HL-60/S4 (cell line): Measurements from ENCODE around the gene TSHZ2.
"Not testable (repeated sequence)": the region's sequence is repeated elsewhere in the genome, so short reads cannot be mapped to it uniquely, and the experiment has no call there.

Experiments used
- in situ Hi-C: fragments of 300-500 bp; cut with MboI; formaldehyde crosslinking; loops from 2 replicates; pipeline ENCODE4 v1.14.3; 2022; ENCODE audit warnings: low sequenced_read_pairs

TSHZ2 gene

DNA sequence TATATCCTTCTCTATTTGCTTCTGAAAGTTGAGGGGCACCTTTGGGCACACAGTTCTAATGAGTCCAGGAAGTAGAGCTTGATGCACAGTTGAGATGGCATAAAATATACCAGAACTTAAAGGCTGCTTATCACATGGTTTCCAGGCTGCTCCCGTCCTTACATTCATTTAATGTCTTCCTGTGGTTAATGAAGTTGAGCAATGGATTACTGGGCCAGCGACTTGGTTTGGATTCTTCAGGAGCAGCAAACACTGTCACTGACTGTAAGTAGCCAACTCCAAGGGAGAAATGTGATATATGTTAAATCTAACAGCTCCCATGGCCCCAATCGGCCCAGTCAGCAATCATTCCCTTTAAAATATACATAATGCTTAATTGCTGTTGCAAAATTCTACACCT is 9.0 kb upstream of the TSHZ2 start:
- in situ Hi-C loops, result no loop called here

DNA sequence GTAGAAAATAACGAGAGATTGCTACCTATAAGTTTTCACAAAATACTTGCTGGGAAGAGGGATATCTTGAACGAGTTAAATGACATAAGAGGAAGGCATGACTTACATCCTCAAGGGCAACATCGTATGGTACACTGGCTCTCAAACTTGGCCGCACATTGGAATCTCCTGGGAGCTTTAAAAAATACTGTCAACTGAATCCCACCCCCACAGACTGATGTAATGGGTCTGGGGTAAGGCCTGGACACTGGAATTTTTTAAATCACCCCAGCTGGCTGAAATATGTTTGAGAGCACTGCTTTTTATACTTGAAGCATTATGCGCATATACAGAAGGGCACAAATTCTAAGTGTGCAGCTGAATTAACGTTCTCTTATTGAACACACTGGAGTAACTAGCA is 8.0 kb upstream of the TSHZ2 start:
- in situ Hi-C loops, result no loop called here

DNA sequence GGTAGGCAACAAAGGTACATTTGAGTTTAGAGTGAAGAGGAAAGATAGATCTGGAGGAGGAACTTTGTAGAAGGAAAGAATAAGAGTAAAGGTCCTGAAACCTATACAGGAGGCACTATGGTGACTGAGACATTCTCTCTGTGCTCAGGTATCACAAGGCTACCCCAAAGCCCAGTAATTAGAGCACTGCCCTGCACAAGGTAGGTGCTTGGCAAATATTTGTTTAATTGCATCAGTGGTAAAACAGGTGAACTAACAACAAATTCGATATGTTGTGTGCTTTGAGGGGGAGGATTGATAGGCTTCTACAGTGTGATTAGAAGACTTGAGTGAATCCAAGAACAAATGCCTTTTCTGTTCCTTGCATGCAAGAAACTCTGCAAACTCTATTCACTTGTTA is 6.8 kb upstream of the TSHZ2 start:
- in situ Hi-C loops, result no loop called here

DNA sequence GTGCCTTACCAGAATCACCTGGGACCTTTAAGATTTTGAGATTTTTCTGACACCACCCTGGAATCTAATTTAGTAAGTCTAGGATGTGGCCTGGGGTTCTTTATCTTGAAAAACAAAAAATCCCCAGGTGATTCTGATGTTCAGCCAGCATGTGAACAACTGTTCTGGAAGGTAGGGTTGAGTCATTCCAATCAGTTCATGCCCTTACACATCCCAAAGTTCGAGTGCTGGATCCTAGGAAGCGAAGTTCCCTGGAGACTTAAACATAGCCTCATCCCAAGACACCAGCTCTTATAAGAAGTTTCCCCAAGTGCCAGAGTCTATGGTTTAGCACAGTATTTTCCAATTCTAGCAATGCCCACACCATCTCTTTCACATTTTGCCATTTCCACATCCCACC is 6.3 kb upstream of the TSHZ2 start:
- in situ Hi-C loops, result no loop called here

DNA sequence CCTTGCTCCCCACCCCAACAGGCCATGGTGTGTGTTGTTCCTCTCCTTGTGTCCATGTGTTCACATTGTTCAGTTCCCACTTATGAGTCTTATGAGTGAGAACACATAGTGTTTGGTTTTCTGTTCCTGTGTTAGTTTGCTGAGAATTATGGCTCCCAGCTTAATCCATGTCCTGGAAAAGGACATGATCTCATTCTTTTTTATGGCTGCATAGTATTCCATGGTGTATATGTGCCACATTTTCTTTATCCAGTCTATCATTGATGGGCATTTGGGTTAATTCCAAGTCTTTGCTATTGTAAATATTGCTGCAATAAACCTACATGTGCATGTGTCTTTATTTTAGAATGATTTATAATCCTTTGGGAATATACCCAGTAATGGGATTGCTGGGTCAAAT is 5.6 kb upstream of the TSHZ2 start:
- in situ Hi-C loops, result not testable (repeated sequence)

DNA sequence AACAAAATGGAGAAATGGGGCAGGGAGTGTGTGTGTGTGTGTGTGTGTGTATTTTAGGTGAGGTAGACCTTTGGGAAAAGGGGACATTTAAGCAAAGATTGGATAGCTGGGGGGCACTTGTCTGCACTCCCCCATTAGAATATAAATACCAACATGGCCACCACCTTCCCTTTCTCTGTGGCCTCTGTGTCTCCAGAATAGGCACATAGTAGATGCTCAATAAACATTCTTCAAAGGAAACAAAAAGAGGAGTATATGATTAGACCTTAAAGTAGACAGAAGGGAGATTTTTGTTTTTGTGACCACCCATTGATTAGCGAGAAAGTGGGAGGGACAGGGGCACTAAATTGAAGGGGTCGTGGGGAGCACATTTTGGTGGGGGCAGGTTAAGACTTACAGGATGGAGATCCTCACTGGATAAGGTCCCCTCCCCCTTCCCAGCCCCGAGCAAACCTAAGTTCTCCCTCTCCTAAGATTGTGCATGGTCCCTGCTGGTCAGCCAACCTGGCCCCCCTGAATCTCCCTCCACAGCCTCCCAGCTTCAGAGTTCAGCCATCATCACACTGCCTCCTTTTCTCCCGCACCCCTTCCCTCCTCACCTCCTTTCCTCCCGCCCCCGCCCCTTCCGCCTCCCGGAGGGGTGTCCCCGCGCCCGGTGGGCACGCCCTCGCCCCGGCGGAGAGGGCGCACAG is 514 bp upstream of the TSHZ2 start:
- in situ Hi-C loops, result no loop called here

DNA sequence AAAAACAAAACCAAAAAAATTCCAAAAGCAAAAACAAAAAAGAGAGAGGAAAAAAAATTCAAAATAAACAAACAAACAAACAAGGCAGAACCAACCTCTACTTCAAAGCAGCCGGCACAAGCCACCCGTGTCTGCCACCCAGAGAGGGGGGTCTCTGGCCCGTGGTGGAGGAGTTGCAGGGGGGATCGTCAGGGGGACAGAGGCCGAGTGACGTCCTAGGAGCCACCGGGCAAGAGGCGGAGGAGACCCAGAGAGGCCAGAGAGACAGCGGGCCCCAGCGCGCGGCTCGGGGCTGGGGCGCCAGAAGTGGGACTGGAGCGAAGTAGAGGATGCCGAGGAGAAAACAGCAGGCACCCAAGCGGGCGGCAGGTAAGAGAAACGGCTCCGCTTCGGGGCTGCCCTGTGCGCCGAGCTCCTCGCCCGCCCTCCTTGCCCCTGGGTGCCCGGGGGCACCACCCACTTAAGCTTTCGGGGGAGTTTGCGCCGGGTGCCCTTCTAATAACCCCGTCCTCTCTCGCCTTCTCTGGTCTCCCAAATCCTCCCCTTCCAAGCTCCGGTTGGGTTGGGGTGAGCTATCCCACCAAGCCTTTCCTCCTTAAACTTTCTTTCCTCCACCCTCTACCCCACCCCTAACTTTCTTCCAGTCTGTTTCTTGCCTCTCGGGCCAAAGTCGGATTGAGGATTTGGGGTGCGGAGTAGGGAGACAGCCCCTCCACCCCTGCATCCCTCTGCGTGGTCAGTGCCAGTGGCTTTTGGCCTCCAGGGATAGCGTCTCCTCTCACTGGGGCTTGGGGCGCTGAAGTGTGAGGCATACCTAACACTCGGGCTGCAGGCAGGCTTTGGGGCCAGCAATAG is 1.0 kb downstream of the TSHZ2 start:
- in situ Hi-C loops, result no loop called here

DNA sequence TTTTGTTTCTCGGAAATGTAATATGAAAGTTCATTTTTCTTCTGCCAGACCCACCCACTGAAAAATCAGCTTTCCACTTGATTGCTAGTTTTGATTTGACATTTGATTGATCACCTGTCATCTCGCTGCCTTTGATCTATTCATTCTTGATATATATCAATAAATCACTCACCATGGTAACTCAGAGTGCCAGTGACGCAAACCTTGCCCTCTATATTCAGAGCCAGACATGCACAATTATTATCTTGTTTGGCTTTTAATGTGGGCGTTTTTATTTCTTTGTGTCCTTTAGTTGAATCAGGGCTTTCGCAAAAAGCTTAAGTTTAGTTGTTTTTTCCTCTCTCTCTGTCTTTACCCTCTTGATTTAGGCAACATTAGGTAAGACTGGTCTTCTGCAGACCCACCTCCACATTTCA is 2.0 kb downstream of the TSHZ2 start:
- in situ Hi-C loops, result no loop called here

DNA sequence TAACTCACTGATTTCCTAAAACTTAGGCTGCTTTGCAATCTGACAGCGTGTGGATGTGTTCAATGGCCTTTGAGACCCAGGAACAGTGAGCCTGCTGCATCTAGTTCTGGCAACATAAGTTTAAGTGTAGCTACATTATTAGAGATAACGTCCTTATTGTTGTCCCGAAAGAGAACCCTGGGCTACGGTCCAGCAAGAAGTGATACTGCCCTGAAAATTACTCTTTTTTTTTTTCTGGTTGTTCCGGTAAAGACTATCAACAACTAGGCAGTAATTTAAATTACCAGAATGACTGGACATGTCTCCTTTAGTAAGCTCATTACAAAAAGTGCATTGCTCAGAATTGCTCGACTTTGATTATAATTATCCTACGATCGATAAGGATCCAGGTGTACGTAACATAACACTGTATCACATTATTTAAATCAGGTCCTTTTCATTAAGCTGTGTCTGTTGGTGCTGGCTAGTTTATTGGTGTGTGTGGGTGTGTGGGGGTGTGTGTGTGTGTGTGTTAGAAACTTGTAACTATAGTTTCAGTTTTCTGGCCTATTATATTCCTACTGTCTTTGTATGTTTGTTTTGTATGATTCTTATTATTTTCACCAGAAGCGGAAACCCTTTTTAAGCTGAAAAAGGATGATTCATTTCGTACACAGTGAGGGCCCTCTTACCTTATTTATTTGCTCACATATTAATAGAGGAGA is 3.0 kb downstream of the TSHZ2 start:
- in situ Hi-C loops, result no loop called here

DNA sequence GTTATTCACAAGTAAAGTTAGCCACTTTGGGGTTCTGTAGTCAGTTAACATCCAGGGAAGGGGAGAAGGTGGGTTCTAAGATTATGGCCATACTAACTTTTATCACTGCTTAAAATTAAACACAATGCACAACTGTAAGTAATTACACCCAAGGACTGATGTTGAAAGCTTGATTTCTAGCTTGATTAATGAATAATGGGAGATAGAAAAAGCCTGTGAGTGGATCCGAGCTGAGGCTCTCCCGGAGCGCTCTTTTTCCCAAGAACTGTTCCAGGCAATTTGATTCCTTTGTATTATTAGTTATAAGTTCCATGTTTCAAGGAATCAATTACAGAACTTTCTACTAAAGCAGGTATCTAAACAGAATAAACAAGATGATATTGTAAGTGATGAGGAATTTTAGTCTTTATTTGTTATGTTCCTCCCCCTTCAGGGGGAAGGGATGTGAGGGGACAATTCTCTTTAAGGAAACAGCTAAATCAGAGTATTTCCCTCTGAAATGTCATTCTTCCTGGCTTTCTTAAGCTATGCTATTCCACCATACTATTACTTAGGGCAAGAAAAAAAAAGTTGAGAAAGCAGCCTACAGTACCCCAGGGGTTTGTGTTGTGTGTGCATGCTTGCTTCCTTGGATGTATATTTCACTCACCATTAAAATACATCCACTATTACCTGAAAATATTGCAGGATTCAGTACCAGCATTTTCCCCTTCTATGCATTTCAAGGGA is 3.8 kb downstream of the TSHZ2 start:
- in situ Hi-C loops, result no loop called here

DNA sequence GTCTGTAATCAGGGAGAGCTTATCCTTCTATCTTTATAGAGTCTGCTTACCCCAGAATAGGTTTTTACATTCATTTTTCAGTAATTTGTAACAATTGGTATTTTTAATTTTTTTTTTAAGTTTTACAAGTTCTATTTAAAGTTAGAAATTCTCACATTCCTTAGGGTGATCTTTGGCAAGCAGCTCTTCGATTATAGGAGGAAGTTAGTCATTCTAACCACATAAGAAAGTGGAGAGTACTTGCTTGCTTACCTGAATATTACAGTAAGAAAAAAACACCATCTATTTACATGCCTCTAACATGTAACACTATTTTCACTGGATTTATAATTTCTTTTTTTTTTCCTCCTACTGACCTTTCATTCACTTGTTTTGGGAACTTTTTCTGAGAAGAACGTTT is 6.7 kb downstream of the TSHZ2 start:
- in situ Hi-C loops, result no loop called here

DNA sequence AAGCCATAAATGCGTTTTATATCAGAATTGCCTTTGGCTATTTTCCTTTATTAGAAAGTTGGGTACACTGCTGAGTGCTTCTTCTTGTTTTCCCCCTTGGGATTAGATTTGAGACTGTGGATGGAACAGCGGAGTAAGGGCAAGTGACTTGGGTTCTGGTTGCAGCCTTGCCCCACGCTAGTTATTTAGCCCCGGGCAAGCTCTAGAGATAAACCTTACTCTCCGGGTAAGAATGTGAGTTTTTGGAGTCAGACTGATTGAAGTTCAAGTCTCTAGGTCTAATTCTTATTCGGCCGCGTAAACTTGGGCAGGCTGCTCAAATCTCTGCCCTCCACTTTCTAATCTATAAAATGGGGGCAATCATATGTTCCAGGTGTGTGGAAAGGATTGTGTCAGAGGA is 8.9 kb downstream of the TSHZ2 start:
- in situ Hi-C loops, result no loop called here

DNA sequence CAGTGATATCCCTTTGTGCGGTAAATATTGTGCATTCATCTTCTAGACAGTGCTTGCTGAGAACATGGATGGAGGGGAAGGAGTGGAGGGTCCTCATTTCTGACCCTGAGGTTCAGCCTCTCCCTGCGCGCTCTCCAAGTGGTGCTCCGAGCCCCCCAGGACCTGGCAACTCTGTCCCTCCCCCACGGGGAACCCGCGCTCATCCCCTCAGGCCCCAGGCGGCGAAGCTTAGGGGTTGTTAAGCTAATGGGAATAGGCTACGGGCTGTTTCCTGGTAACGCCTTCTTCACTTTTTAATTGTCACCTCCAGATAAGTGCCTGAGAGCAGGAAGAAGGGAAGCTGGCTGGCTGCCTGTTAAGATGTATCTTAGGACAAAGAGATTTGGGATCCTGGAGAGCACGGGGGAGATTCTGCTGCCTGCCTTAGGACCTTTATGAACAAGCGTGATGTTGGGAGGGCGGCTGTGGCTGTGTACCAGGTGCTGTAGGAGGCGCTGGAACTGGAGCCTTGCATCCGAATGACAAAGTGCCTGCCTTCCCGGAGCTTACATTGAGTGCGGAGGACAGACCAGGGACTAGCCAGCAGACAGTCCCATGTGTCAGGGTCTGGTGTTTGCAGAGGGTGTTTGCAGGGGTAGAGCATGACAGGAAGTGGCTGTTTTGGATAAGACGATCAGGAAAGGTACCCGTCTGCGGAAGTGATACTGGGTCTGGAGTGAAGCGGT is 11.7 kb downstream of the TSHZ2 start:
- in situ Hi-C loops, result no loop called here

DNA sequence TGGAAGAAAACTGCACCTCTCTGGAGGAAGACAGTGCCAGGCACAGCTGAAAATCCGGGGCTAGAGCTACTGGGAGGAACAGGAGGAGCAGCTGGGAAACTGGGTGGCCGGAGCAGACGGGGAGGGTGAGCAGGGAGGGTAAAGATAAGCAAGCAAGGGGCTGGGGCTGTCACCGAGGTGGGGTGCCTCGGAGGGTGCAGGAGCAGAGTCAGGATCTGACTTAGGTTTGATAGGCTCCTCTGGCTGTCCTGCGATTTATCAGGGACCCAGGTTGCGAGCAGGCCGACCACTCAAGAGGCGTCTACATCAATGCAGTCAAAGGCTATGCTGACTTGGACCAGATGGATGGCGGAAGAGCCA is 12.3 kb downstream of the TSHZ2 start:
- in situ Hi-C loops, result no loop called here

DNA sequence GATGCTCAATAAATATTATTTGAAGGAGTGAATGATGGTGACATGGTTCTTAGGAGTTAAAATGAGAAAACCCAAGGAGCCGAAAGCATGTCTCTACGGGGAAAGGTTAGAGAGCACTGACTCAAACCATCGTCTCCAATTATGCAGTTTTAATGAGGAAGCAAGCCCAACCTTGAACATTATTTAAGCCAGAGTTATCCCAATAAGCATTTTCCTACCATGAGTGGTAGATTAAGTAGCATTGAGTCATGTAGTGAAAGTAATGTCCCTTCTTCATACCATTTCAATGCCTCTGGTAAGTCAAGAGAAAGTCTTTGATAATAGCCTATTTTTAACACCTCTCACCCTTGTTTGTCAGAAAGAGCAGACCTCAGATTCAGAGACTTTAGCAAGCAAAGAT is 13.5 kb downstream of the TSHZ2 start:
- in situ Hi-C loops, result no loop called here

DNA sequence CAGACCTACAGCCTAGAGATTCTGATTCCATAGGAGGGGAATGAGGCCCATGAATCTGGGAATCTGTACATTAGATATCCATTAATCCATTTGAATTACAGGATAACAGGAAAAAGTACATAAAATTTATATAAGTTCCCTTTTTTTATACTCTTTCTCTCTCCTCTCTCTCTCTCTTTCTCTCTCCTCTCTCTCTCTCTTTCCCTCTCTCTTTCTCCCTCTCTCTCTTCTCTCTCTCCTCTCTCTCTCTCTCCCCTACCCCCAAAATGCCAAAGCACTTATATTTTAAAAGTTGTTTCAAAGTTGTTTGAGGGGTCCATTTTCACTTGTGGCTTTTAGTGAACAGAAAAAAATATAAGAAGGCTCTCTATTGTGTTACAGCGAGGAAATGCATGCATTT is 15.1 kb downstream of the TSHZ2 start:
- in situ Hi-C loops, result no loop called here

DNA sequence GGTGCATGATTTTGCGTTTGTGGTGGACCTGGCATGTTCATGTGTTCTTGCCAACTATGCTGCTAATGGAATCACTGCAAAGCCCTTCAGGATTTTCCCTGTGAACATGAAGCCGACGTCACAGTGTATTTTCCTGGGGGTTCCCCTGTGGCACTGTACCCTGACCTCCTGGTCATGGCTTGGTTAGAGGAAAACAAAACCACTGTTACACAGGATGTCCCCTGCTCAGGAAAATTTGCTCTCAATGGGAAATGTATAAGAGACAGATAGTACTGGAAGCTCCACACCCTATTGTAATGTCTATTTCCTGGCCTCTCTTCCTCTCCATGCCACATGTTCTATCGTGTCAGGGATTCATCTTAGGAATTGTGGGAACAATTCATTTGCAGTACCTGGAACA is 19.7 kb downstream of the TSHZ2 start:
- in situ Hi-C loops, result no loop called here

DNA sequence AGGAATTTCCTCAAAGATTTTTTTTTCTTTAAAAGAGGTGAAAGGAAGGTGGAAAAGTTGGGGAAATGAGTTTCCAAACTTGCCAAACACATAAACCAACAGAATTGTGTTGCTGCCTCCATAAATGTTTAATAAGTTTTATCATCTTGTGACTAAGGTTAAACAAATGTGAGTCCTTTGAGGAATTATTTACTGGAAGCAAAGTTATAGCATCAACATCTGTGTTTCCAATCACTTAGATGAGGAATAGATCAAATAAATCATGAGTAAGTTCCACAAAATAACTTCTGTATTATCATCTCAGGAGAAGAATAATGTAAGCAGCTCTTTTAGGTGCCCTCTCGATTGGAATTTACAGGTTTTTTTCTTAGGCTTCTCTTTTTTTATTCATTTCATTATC is 20.5 kb downstream of the TSHZ2 start:
- in situ Hi-C loops, result no loop called here

DNA sequence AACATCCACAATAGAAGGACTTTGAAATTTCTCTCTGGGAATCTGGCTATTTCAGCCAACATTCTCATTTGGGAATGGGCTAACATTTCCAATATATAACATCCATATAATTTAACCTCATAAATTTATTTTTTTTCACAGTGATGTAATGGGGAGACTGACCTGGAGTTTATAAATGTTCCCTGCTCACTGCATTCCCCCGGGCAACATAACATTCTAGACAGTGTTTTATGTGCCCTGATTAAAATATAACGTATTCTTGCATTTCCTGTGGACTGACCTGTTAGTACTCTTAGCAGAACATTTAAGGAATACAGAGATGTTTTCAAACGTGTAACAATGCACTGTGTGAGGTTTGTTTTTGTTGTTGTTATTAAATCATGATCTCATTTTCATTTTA is 20.9 kb downstream of the TSHZ2 start:
- in situ Hi-C loops, result no loop called here

DNA sequence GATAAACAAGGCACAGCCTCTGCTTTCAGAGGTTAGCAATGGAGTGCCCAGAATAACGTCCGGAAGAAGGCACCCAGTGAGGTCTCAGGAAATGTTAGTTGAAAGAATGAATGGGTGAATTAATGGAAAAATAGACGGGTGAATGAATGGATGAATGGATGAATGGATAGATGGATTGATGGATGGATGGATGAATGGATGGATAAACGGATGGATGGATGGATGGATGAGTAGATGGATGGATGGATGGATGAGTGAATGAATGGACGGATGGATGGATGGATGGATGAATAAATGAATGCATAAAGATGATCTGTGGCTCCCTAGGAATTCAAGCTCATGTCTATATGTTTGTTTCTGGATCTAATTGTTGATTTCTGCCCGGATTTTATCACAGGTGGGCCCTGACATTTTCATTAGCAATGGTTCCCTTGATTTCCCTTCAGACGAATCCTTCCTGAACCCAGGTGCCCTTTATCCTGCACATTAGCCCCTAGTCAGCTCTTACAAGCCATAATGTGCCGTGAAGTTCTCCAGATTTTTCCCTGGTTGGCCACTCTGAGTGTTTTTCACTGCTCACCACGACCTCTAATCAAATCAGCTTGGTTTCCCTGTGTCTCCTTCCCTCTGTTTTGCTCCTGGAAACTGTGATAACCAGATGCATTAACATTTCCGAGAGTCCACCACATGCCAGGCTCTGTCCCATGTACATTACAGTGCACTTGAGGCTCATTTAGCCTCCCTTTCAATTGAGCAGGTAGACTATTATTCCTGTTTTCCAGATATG is 22.2 kb downstream of the TSHZ2 start:
- in situ Hi-C loops, result no loop called here
